Prostate gland (tissue), 2 donors: ENCODE measurements around the gene CCIN. TPM values are rescaled to one million over a fixed set of nuclear protein-coding genes. Genes with fewer than 3 reads are reported as not detected.

Experiments used
- DNase-seq: peaks from one replicate; pipeline ENCODE4 v3.0.0-alpha.2; 2019; ENCODE audit warnings: low spot score
- H3K27ac ChIP-seq, 2 donors: fragments of 200-600 bp; sonication (generic); 2 replicates each; pipeline ENCODE4 v1.5.1; 2017 to 2019
- H3K27me3 ChIP-seq: fragments of 200-600 bp; sonication (generic); replicated peaks from 2 replicates; pipeline ENCODE4 v1.5.1; 2019; ENCODE audit not compliant: insufficient read depth
- H3K36me3 ChIP-seq, 2 donors: fragments of 200-600 bp; sonication (generic); 1 replicate in 1 of 2; 2 replicates in 1 of 2; pipeline versions ENCODE4 v1.5.1 to v1.8.1; 2017 to 2019
- H3K4me1 ChIP-seq: fragments of 200-600 bp; sonication (generic); replicated peaks from 2 replicates; pipeline ENCODE4 v1.5.1; 2019
- H3K4me3 ChIP-seq, 2 donors: fragments of 200-600 bp; sonication (generic); 2 replicates each; pipeline ENCODE4 v1.5.1; 2017 to 2019
- H3K9me3 ChIP-seq: fragments of 200-600 bp; sonication (generic); 2 replicates; pipeline ENCODE4 v1.5.1; 2017
- CTCF ChIP-seq, 4 experiments: fragments of 200-600 bp in 2 of 4; fragments of 450-650 bp in 2 of 4; sonication (generic) in 2 of 4; IDR thresholded peaks; 1 replicate in 3 of 4; 2 replicates in 1 of 4; pipeline ENCODE4 v1.5.1; 2016 to 2019; ENCODE audit warnings: antibody characterized with exemption in 4 of 4, mild to moderate bottlenecking in 2 of 4, moderate library complexity in 2 of 4
- POLR2A ChIP-seq: fragments of 450-650 bp; IDR thresholded peaks from one replicate; pipeline ENCODE4 v1.6.1; 2016; ENCODE audit warnings: antibody characterized with exemption, mild to moderate bottlenecking
- POLR2AphosphoS5 ChIP-seq: sonication (generic); formaldehyde crosslinking; IDR thresholded peaks from one replicate; pipeline ENCODE4 v1.6.1; 2017; ENCODE audit warnings: antibody characterized with exemption
- WGBS: methylation state at CpG from one replicate; pipeline ENCODE4 v1.1.5; 2018; 5-methylcytosine and 5-hydroxymethylcytosine counted together
- intact Hi-C: fragments of 100-400 bp; cut with DNase I; formaldehyde crosslinking; loops from one replicate; pipeline ENCODE4 v1.14.2; 2022
- total RNA-seq, 2 donors: library from RNA; depleted of rRNA; stranded (reverse); fragments of >200 nt; gene quantifications; one replicate each; pipeline ENCODE4 v1.1.0, GENCODE V29; 2016

CCIN gene
- total RNA-seq, 2 donors from 2014 or later: 0.18 to 3.0 TPM

- Histone ChIP-seq H3K4me1 (no peaks in the 10 kb centered on the region), H3K4me3 (no peak overlapping the region), H3K9me3 (no peaks in the 10 kb centered on the region), H3K27me3 (no peaks in the 10 kb centered on the region), H3K36me3 (no peaks in the 10 kb centered on the region), H3K27ac (peak overlapping the region in 1 of 2 donors; percentile 37)
- 88% methylated on average over 10 of the region's 10 CpGs for WGBS
- DNase-seq: no peak
- no peak for TF ChIP-seq POLR2AphosphoS5
- no peak for TF ChIP-seq POLR2A
- TF ChIP-seq CTCF (IDR thresholded peaks at IDR 0.05): no peak
- intact Hi-C loops: no loop called here
These were observed 16.3 kb upstream of the CCIN start for GRCh38 chr9:36152741-36153438.

GRCh38 chr9:36153746-36154145 lies 15.4 kb upstream of the CCIN start:
- intact Hi-C loops: no loop called here
- no peak overlapping the region for H3K4me3 ChIP-seq
- H3K36me3 ChIP-seq: no peaks in the 10 kb centered on the region
- WGBS: 73% methylated on average over 9 of the region's 9 CpGs
- no peaks in the 10 kb centered on the region for H3K9me3 ChIP-seq
- no peak for DNase-seq
- H3K4me1 ChIP-seq: no peaks in the 10 kb centered on the region
- TF ChIP-seq CTCF (IDR thresholded peaks at IDR 0.05) (no peak), POLR2A (no peak), POLR2AphosphoS5 (no peak)
- H3K27ac ChIP-seq: peak overlapping the region; percentile 37 to 54
- H3K27me3 ChIP-seq: no peaks in the 10 kb centered on the region

DNA sequence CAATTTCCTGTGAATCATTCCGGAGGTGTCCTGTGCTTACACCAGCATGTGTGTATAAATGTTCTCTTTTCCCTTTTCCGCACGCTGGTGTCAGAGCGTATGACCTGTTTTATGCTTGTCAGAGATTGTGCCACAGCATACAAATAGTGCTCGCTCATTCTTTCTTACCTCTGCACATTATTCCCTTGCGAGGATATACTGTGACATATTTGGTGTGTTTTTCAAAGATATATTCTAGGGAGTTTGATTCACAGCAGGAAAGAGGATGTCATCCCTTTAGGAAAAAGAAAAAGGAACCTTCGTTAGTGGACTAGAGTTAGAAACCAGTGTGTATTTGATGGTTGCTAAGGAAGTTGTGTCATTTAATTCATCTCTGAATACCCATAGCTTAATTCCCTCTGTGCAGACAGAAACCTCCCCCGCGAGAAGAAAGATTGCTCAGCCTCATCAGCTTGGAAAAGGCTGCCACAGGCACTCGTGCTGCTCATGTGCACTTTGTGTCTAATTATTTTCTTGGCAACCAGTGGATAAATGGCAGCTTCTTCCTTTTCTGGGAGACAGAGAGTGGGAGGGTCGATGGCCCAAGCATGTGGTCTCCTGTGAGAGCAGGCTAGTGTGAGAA lies 14.7 kb upstream of the CCIN start:
- no peaks in the 10 kb centered on the region for H3K27me3 ChIP-seq
- H3K4me1 ChIP-seq: no peaks in the 10 kb centered on the region
- H3K4me3 ChIP-seq: no peak overlapping the region
- TF ChIP-seq POLR2A (no peak), POLR2AphosphoS5 (peak; percentile 45)
- H3K9me3 ChIP-seq: no peaks in the 10 kb centered on the region
- no peaks in the 10 kb centered on the region for H3K36me3 ChIP-seq
- intact Hi-C loops: no loop called here
- 44% methylated on average over 11 of the region's 11 CpGs for WGBS
- peak overlapping the region; percentile 37 to 54 for H3K27ac ChIP-seq
- DNase-seq: no peak

GRCh38 chr9:36156116-36156515 lies 13.1 kb upstream of the CCIN start:
- Histone ChIP-seq H3K9me3 (no peaks in the 10 kb centered on the region), H3K36me3 (no peaks in the 10 kb centered on the region), H3K4me3 (no peak overlapping the region), H3K27ac (no peak overlapping the region), H3K27me3 (no peaks in the 10 kb centered on the region), H3K4me1 (no peaks in the 10 kb centered on the region)
- WGBS: 96% methylated on average over 6 of the region's 6 CpGs
- intact Hi-C loops: no loop called here
- TF ChIP-seq POLR2AphosphoS5 (no peak), CTCF (IDR thresholded peaks at IDR 0.05) (no peak), POLR2A (no peak)
- no peak for DNase-seq

DNA sequence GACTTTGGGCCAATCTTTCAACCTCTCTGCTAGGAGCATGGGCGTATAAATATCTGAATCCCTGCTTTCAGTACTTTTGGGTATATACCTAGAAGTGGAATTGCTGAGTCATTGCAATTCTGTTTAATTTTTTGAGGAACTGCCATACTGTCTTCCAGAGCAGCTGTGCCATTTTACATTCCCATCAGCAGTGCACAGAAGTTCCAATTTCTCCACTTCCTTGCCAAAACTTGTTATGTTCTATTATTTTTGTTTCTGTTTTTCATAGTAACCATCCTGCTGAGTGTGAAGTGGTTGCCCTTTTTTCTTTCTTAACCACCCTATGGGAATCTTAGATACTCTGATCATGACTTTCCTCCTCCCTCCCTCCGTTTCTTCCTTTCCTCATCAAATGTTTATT lies 11.1 kb upstream of the CCIN start:
- Histone ChIP-seq H3K27me3 (no peaks in the 10 kb centered on the region), H3K4me1 (no peaks in the 10 kb centered on the region), H3K4me3 (no peak overlapping the region), H3K36me3 (no peaks in the 10 kb centered on the region), H3K27ac (no peak overlapping the region), H3K9me3 (no peaks in the 10 kb centered on the region)
- 75% methylated on average over 2 of the region's 2 CpGs for WGBS
- no peak for DNase-seq
- TF ChIP-seq POLR2AphosphoS5: no peak
- no peak for TF ChIP-seq CTCF (IDR thresholded peaks at IDR 0.05)
- no peak for TF ChIP-seq POLR2A
- intact Hi-C loops: no loop called here
